ENCODE data around the gene NUP43.

DNA sequence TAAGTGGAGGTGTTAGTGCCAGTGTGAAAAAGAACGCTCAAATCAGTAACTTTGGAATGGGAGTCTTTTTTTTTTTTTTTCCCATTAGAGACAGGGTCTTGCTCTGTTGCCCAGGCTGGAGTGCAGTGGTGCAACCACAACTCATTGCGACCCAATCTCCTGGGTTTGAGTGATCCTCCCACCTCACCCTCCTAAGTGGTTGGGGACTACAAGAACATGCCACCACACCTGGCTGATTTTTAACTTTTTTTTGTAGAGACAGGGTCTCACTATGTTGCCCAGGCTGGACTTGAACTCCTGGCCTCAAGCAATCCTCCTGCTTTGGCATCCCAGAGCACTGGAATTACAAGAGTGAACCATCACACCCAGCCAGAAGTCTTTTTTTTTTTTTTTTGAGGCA, 48.2 kb downstream of the NUP43 start:
- TF ChIP-seq EZH2phosphoT487 (IDR thresholded peaks at IDR 0.05; ENCODE audit: insufficient read depth, low read depth) (no peak), EZH2 (IDR thresholded peaks at IDR 0.05; ENCODE audit: insufficient read depth, poor library complexity, severe bottlenecking) (no peak)

Measured in GM23248 (cell line).